H9 (cell line): Measurements from ENCODE around the gene SLC39A7. TPM values are rescaled to one million over a fixed set of nuclear protein-coding genes. Genes with fewer than 3 reads are reported as not detected.

Source experiments
- DNase-seq: peaks from one replicate; pipeline ENCODE4 v3.0.0-alpha.2; 2017
- H2AFZ ChIP-seq: one replicate; pipeline ENCODE4 v1.6.1; 2013; ENCODE audit warnings: mild to moderate bottlenecking, low read length, control low read depth, moderate library complexity
- H2AK5ac ChIP-seq: 2 replicates; pipeline ENCODE4 v1.6.1; 2013; ENCODE audit warnings: low read length, control low read depth, mixed read lengths; ENCODE audit not compliant: insufficient read length
- H2BK120ac ChIP-seq: one replicate; pipeline ENCODE4 v1.6.1; 2013; ENCODE audit warnings: low read depth, mild to moderate bottlenecking, low read length, control low read depth, inconsistent platforms; ENCODE audit not compliant: poor library complexity, severe bottlenecking
- H2BK12ac ChIP-seq: 2 replicates; pipeline ENCODE4 v1.6.1; 2013; ENCODE audit warnings: low read length, control low read depth, mixed read lengths, low read depth; ENCODE audit not compliant: insufficient read length
- H2BK15ac ChIP-seq: 2 replicates; pipeline ENCODE4 v1.6.1; 2013; ENCODE audit warnings: low read depth, low read length, control low read depth
- H2BK20ac ChIP-seq: one replicate; pipeline ENCODE4 v1.6.1; 2013; ENCODE audit warnings: low read depth, mild to moderate bottlenecking, low read length, control low read depth, inconsistent platforms; ENCODE audit not compliant: poor library complexity, severe bottlenecking
- H2BK5ac ChIP-seq: 2 replicates; pipeline ENCODE4 v1.6.1; 2013; ENCODE audit warnings: low read length, control low read depth, mixed read lengths; ENCODE audit not compliant: insufficient read length
- H3K14ac ChIP-seq: 2 replicates; pipeline ENCODE4 v1.6.1; 2013; ENCODE audit warnings: low read length, control low read depth; ENCODE audit not compliant: insufficient read depth
- H3K18ac ChIP-seq: 2 replicates; pipeline ENCODE4 v1.6.1; 2013; ENCODE audit warnings: low read depth, mild to moderate bottlenecking, mixed read lengths, low read length, control low read depth; ENCODE audit not compliant: insufficient read length
- H3K23ac ChIP-seq: 2 replicates; pipeline ENCODE4 v1.6.1; 2013; ENCODE audit warnings: low read length, control low read depth, mixed read lengths, low read depth; ENCODE audit not compliant: insufficient read length
- H3K23me2 ChIP-seq: 2 replicates; pipeline ENCODE4 v1.6.1; 2013; ENCODE audit warnings: low read depth, mild to moderate bottlenecking, mixed read lengths, low read length, control low read depth; ENCODE audit not compliant: insufficient read length, poor library complexity, severe bottlenecking
- H3K27ac ChIP-seq: 2 replicates; pipeline ENCODE4 v1.5.1; 2013; ENCODE audit warnings: low read length, control low read depth, mixed read lengths, low read depth; ENCODE audit not compliant: insufficient read length
- H3K27me3 ChIP-seq: 2 replicates; pipeline ENCODE4 v1.6.1; 2013; ENCODE audit warnings: low read length, control low read depth, inconsistent platforms; ENCODE audit not compliant: insufficient read depth
- H3K4ac ChIP-seq: 2 replicates; pipeline ENCODE4 v1.6.1; 2013; ENCODE audit warnings: low read depth, mild to moderate bottlenecking, control low read depth, inconsistent platforms, low read length, moderate library complexity
- H3K4me1 ChIP-seq: 2 replicates; pipeline ENCODE4 v1.6.1; 2013; ENCODE audit warnings: low read length, control low read depth, inconsistent platforms; ENCODE audit not compliant: insufficient read depth
- H3K4me2 ChIP-seq: 2 replicates; pipeline ENCODE4 v1.6.1; 2013; ENCODE audit warnings: low read length, control low read depth, mixed read lengths; ENCODE audit not compliant: insufficient read length, insufficient read depth
- H3K56ac ChIP-seq: 2 replicates; pipeline ENCODE4 v1.6.1; 2013; ENCODE audit warnings: low read depth, mild to moderate bottlenecking, mixed read lengths, low read length, control low read depth; ENCODE audit not compliant: insufficient read length
- H3K79me1 ChIP-seq: 2 replicates; pipeline ENCODE4 v1.6.1; 2013; ENCODE audit warnings: low read depth, mild to moderate bottlenecking, moderate library complexity, low read length, control low read depth, inconsistent platforms; ENCODE audit not compliant: insufficient read depth, poor library complexity, severe bottlenecking
- H3K79me2 ChIP-seq: 2 replicates; pipeline ENCODE4 v1.6.1; 2013; ENCODE audit warnings: low read length, control low read depth, inconsistent platforms; ENCODE audit not compliant: insufficient read depth
- H3K9ac ChIP-seq: 2 replicates; pipeline ENCODE4 v1.6.1; 2013; ENCODE audit warnings: low read length, control low read depth, mixed read lengths; ENCODE audit not compliant: insufficient read length; ENCODE audit errors: extremely low read depth
- H3K9me3 ChIP-seq: one replicate; pipeline ENCODE4 v1.6.1; 2013; ENCODE audit warnings: low read depth, low read length, inconsistent platforms; ENCODE audit not compliant: control insufficient read depth
- H3T11ph ChIP-seq: one replicate; pipeline ENCODE4 v1.6.1; 2013; ENCODE audit warnings: mild to moderate bottlenecking, low read length, control low read depth, inconsistent platforms
- H4K20me1 ChIP-seq: one replicate; pipeline ENCODE4 v1.6.1; 2013; ENCODE audit not compliant: control insufficient read depth, insufficient read length, insufficient read depth
- H4K5ac ChIP-seq: 2 replicates; pipeline ENCODE4 v1.6.1; 2013; ENCODE audit warnings: low read depth, mild to moderate bottlenecking, mixed read lengths, low read length, control low read depth; ENCODE audit not compliant: insufficient read length
- H4K8ac ChIP-seq: replicated peaks from 2 replicates; pipeline ENCODE4 v1.6.1; 2013; ENCODE audit warnings: low read length, control low read depth, mixed read lengths, low read depth; ENCODE audit not compliant: insufficient read length
- H4K91ac ChIP-seq: 2 replicates; pipeline ENCODE4 v1.6.1; 2013; ENCODE audit warnings: low read depth, mild to moderate bottlenecking, moderate library complexity, mixed read lengths, low read length, control low read depth; ENCODE audit not compliant: insufficient read length
- H3K27ac Mint-ChIP-seq, 3 experiments: 2 replicates in 2 of 3; 3 replicates in 1 of 3; pipeline ENCODE4 v1.8.0; 2020 to 2021; ENCODE audit warnings: mixed read lengths in 3 of 3, mild to moderate bottlenecking in 1 of 3, moderate library complexity in 1 of 3
- H3K27me3 Mint-ChIP-seq: 2 replicates; pipeline ENCODE4 v1.8.0; 2021; ENCODE audit warnings: low read depth, mild to moderate bottlenecking, moderate library complexity, mixed read lengths
- H3K36me3 Mint-ChIP-seq, 3 experiments: 2 replicates in 2 of 3; 3 replicates in 1 of 3; pipeline ENCODE4 v1.8.0; 2020 to 2021; ENCODE audit warnings: low read depth in 3 of 3, mixed read lengths in 3 of 3; ENCODE audit not compliant: insufficient read depth in 1 of 3
- H3K4me1 Mint-ChIP-seq, 2 experiments: 2 replicates each; pipeline ENCODE4 v1.8.0; 2020; ENCODE audit warnings: mixed read lengths in 2 of 2
- H3K4me3 Mint-ChIP-seq, 2 experiments: 2 replicates in 1 of 2; 3 replicates in 1 of 2; pipeline ENCODE4 v1.8.0; 2020 to 2021; ENCODE audit warnings: mild to moderate bottlenecking in 2 of 2, mixed read lengths in 2 of 2, moderate library complexity in 1 of 2
- H3K9me3 Mint-ChIP-seq, 2 experiments: 2 replicates in 1 of 2; 3 replicates in 1 of 2; pipeline ENCODE4 v1.8.0; 2020; ENCODE audit warnings: mild to moderate bottlenecking in 2 of 2, mixed read lengths in 2 of 2, moderate library complexity in 1 of 2
- WGBS: extraction: QIAGEN DNeasy Blood & Tissue Kit; methylation state at CpG from one replicate; pipeline ENCODE4 v1.1.7; 2013; ENCODE audit warnings: missing lambda C conversion rate, low lambda C conversion rate, mixed read lengths; ENCODE audit not compliant: insufficient read length; ENCODE audit errors: extremely low coverage; 5-methylcytosine and 5-hydroxymethylcytosine counted together
- total RNA-seq: library from RNA; stranded (reverse); gene quantifications from 2 replicates; pipeline ENCODE4 v1.2.1, GENCODE V29; 2021
- TF ChIP-seq, protein P1 (sequence below): fragments of 200-600 bp; sonication (generic); conservative IDR thresholded peaks from 3 replicates; pipeline ENCODE4 v1.8.0; 2021; ENCODE audit warnings: antibody characterized with exemption, mild to moderate bottlenecking

The SLC39A7 gene
- total RNA-seq, 1 experiment from 2014 or later, result 107 TPM

DNA sequence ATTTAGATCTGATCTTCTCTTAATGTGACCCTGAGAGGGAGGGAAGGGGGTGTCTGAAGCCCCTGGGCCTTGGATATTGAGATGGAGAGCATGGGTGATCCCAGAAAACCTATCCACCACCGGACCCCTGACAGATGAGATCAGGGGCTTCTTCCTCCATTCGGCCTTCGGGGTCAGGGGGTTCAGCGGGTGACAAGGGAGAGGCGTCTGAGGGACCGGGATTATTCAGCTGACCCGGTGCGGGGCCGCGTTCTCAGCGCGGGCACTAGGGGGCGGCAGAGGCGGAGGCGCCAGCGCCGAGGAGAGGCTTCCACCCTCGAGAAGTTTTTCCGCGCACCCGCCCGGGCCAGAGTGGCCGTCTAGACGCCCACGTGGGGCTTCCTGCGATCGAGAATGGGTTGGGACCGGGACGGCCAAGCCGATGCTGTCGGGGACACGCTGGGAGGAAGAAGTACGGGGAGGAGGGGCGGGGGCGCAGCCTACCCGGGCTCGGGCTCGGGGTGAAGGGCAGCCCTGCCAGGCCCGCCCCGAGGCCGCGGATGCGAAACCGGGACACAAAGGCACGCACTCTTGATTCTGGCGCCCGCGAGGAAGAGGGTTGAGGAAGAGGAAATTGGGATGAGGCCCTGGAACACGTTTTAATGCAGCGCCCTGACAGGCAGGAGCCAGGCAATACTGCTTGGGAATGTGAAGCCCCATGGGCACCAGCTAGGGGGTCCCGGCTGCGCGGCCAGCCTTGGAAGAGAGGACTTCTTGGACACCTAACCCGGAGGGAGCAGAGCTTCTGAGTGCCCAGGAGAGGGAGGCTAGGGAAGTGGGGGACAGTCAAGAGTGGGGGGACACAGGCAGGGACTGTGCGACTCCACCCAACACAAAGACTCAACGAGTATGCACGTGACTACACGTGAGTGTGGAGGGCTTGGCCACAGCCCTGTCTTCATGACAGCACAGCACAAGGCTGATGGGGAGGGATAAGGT, 39.0 kb upstream of the SLC39A7 start:
- WGBS, result no CpG with 5 or more reads among the region's 58 CpGs
- Histone ChIP-seq H2BK5ac (no peak overlapping the region), H3K18ac (peak overlapping the region; percentile 68), H4K5ac (no peak overlapping the region), H4K20me1 (no peaks in the 10 kb centered on the region), H4K8ac (no peak overlapping the region), H3K23me2 (peaks cover 5% of the 10 kb centered on the region), H3K9me3 (no peaks in the 10 kb centered on the region), H3K27me3 (peaks cover 2% of the 10 kb centered on the region; the same call in 1 of the 2 replicates), H3K56ac (no peak overlapping the region), H3K79me2 (no peaks in the 10 kb centered on the region), H4K91ac (no peak overlapping the region), H3K4me2 (peak overlapping the region; percentile 57), H3K4me1 (no peaks in the 10 kb centered on the region; the same call in 1 of the 2 replicates), H3K23ac (no peak overlapping the region), H3K14ac (peak overlapping the region; percentile 74), H3K79me1 (no peaks in the 10 kb centered on the region), H3K27ac (no peak overlapping the region), H2BK20ac (no peak overlapping the region), H2BK120ac (no peak overlapping the region), H3T11ph (no peak overlapping the region), H2AK5ac (no peak overlapping the region), H2BK15ac (peak overlapping the region; percentile 87; the same call in 1 of the 2 replicates), H2BK12ac (no peak overlapping the region), H3K9ac (peak overlapping the region; percentile 46), H3K4ac (no peak overlapping the region), H2AFZ (no peak overlapping the region)
- peak; percentile 78 for DNase-seq
- peaks cover 33% of the 10 kb centered on the region for H3K27me3 Mint-ChIP-seq
- no peaks in the 10 kb centered on the region for H3K36me3 Mint-ChIP-seq
- H3K9me3 Mint-ChIP-seq, result no peaks in the 10 kb centered on the region
- H3K4me3 Mint-ChIP-seq, result peak overlapping the region; percentile 80 to 88
- TF ChIP-seq, protein P1, sequence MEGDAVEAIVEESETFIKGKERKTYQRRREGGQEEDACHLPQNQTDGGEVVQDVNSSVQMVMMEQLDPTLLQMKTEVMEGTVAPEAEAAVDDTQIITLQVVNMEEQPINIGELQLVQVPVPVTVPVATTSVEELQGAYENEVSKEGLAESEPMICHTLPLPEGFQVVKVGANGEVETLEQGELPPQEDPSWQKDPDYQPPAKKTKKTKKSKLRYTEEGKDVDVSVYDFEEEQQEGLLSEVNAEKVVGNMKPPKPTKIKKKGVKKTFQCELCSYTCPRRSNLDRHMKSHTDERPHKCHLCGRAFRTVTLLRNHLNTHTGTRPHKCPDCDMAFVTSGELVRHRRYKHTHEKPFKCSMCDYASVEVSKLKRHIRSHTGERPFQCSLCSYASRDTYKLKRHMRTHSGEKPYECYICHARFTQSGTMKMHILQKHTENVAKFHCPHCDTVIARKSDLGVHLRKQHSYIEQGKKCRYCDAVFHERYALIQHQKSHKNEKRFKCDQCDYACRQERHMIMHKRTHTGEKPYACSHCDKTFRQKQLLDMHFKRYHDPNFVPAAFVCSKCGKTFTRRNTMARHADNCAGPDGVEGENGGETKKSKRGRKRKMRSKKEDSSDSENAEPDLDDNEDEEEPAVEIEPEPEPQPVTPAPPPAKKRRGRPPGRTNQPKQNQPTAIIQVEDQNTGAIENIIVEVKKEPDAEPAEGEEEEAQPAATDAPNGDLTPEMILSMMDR, result peak; percentile 94
- peak overlapping the region in 1 of 3 experiments; percentile 40; a peak in 1 of 7 replicates for H3K27ac Mint-ChIP-seq
- H3K4me1 Mint-ChIP-seq, result peaks cover 23 to 30% of the 10 kb centered on the region in 2 experiments
